NCI-H526 treated with DMSO at 0.1 percent for 48 hours (cell line): ENCODE results near the gene FRYL.
"Not testable (repeated sequence)": the region's sequence is repeated elsewhere in the genome, so short reads cannot be mapped to it uniquely, and the experiment has no call there.

Experiments used
- DNase-seq: peaks from one replicate; lab custom pipeline; 2025; lab: John Stamatoyannopoulos, UW

FRYL gene

DNA sequence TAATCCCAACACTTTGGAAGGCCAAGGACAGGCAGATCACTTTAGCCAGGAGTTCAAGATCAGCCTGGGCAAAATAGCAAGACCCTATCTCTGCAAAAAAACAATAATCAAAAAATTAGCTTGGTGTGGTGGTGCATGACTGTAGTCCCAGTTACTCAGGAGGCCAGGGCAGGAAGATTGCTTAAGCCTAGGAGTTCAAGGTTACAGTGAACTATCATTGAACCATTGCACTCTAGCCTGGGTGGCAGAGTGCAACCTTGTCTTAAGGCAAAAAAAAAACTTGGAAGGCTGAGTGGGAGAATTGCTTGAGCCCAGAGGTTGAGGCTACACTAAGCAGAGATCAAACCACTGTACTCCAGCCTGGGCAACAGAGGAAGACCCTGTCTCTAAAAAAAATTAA lies 5.2 kb upstream of the FRYL start:
- DNase-seq: no peak

DNA sequence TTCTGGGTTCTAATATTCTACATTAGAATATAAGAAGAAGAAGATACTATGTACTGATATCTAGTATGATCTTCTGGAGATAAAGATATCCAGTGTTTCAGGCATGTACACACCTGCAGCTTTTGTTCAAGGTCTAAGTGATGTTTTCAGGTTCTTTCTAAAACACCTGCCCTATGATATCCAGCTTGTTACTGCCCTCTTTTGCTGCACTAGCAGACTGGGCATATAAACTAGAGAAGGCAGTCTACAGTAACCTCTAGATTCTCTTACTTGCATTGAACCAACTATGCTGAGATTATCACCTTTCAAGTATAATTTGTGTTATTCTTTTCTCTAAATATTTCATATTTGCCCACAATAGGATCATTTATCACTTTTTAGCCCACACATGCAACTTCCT lies 1.9 kb upstream of the FRYL start:
- DNase-seq: peak; percentile 21

DNA sequence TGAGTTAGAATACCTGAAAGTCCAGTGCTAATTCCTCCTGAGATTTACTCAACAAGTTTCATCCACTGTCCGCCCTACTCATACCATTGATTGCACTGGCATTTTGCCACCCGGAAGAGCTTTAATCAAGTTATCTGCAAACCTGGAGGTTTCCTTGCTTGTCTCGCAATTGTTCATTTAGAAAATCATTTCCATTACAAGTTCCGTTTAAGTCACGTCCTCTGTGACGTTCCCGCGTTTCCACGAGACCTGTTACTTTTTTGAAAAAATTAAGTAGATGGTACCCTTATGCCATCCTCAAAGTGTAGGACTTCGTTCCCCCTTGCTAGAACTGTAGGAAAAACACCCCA lies 761 bp upstream of the FRYL start:
- no peak for DNase-seq

DNA sequence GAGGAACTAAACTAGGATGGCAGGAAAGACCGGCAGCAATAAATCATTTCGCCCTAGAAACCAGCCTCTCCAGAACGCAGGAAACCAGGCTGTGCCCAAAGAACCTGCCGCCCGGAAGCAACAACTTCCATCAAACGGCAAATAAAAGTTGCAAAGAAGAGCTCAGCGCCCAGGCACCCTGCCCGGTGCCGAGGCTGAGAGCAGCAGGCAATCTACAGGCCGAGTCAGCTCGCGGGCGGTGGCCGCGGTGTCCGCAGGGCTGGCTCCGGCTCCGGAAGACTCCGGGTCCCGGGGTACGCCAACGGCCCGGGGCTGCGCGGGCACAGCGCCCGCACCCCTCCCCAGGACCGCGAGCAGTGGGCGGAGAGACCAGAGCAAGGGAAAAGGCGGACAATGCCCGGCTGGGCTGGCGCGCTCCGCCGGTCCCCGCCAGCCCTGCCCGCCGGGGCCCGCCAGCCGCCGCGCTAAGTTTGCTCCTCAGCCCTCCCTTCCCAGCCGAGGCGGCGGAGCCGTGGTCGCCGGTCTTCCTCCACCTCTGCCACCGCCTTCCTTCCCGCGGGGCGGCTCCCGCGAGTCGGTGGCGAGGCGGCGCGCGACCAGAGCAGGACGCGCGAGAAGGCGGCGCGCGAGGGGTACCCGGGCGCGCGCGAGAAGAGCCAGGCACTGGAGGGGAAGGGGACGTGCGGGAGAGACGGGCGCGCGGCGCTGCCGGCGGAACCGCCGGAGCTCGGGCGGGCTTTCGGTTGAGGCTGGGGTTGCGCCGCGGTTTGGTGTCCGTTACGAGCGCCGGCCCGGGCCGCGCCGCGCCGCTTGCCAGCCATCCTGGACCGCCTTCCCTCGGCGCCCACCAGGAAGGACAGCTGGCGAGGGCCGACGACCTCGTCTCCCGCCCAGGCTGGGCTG lies 733 bp downstream of the FRYL start:
- peak; percentile 44 for DNase-seq

DNA sequence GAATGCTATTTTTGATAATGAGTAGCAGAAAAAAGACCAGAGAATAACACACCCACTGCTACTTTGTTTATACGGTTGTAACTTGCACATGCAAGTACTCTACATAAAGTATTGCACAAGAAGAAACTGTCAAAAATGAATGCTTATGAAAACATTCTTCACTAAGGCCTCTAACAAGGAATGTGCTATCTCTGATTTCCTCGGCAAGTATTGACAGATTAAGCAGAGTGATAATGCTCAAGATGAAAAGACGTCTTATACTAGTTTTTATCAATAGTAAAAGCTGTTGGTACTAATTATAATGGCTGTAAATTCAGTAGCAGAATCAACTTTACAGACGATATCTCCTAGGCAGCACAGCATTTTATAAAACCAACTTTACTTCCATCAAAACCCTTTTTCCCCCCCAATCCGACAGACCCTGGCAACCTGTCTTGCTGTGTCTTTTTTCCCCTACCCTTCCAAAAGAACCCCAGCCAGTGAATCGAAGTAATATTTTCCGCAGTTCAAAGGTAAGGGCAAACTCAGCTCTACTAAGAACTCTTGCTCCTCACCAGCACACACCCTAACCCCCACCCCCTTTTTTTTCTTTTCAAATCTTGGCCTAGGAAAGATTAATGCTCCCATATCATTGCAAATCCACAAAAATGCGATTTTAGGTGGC lies 1.5 kb downstream of the FRYL start:
- peak; percentile 48 for DNase-seq

DNA sequence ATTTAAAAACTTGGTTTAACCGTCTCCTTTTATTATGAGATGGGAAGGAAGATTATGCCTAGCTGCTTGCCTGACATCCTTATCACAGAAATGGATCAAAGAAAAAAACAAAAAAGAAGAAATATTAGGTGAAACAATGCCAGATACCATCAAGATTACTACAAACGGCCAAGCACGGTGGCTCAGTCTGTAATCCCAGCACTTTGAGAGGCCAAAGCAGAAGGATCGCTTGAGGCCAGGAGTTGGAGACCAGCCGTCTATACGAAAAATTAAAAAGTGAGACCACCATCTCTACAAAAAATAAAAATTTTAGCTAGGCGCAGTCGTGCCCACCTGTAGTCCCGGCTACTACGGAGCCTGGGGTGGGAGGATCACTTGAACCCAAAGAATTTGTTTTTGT lies 2.3 kb downstream of the FRYL start:
- no peak for DNase-seq

DNA sequence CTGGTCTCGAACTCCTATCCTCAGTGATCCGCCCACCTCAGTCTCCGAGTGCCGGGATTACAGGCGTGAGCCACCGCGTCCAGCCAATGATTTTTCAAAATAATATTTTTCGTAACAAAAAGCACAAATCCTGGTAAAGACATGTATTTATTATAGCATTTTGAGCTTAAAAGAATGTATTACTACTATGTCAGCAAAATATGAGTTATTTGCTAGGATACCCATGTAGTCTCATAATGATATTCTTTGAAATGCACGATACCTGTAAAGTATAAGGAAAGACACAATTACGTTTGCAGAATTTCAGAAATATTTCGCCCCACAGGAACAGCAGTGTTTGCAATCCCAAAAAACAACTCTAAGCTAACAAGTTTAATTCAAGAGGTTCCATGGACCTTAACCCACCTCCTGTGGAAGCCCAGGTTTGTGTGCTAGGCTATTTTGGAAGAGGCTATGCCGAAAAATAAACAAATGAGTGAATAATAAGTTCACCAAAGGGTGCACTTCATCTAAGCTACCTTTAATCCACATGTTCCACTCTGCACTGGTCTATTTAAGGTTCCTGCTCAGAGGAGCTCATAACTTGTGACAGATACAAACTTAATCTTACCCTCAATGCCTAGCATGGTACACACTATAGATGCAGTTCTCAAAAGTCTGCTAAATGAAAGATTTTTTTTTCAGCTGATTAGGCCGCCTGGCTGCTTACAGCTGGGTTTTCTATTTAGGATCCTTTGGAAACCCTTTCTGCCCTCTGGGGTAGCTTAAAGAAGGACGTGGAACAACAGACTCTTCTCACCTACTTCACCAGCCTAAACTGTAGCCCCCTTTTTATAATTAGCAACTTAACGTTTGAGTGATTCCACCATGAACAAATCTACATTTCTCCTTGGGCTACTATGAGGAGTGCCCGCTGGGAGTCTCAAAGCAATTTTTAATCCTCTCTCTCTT lies 5.0 kb downstream of the FRYL start:
- peak; percentile 21 for DNase-seq

DNA sequence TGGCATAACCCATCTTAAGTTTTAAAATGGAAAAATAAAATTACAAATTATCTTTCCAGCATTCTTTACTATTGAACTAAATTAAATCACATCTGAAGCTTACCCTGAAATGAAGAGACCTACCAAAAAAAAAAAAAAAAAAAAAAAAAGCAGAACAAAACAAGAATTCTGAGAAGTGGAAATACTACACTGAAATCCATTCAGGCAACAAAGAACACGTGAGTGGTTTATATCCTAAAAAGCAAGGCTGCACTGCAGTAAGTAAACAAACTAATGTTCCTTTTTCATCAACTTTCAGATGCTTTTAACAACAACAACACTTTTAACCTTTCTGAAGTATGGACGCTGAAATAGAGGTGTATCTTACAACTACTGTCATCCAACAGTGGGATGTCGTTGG lies 7.5 kb downstream of the FRYL start:
- DNase-seq: no peak

DNA sequence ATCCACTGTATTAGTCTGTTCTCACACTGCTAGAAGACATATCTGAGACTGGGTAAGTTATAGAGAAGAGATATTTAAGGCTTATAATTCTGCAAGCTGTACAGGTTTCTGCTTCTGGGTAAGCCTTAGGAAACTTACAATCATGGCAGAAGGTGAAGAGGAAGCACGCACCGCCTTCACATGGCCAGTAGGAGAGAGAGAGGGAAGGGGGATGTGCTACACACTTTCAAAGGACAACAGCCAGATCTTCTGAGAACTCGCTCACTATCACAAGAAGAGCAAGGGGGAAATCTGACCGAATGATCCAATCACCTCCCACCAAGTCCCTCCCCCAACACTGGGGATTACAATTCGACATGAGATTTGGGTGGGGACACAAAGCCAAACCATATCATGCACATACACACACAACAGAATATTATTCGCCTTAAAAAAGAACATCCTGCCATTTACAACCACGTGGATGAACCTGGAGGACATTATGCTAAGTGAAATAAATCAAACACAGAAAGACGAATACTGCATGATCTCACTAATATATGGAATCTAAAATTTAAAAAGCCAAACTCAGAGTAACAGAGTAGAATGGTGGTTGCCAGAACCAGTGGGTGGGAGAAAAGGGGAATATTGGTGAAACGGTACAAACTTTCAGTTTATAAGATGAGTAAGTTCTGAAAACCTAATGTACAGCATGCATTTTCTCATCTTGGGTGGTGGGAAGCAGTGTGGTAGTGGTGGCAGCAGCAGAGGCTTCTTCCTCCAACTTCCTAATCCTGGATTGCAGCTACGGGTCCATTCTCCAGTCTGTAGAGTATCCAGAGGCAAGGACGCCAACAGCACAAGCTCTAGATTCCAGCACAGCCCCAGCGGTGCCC lies 12.8 kb downstream of the FRYL start:
- DNase-seq: no peak

DNA sequence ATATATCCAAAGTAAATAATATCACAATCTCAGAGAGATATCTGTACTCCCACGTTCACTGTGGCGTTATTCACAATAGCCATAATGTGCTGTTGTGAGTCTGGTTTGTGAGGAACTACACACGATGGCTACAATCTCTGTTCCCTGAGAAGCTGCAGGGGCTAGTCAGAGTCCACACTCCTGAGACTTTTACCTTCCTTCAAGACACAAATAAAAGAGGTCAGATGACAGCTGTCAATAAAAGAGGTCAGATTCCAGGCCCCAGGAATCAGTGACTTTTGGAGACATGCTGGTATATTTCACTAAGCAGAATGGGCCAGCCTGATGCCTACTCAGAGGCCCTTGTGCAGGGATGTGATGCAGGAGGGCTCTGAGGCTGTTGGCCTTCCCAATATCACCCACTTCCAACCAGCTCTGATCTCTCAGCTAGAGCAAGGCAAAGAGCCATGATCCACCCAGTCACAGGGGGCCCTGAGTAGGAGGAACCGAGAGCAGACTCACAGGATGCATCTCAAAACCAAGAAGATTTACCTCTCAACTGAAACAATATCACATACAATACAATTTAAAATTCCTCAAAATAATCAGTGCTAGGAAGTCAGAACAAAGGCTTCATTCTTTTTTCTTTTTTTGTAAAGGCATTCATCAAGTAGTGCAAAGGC lies 13.8 kb downstream of the FRYL start:
- no peak for DNase-seq

DNA sequence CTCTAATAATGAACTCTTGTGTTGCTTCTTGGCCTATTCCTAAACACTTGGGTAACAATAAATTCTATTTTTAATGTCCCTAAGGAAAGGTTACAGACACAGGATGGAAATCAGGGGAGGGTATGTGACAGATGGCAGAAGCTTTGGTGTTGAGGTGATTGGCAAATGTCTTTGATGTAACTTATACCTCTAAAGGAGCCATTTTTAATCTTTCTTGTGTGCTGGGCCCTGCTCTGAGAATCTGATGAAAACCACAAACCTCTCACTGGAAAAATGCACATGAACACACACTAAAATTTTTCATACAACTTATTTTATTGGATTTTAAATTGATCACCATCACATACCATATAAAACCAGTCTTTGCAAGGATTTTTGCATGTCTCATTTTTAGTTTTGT lies 17.7 kb downstream of the FRYL start:
- DNase-seq: no peak

DNA sequence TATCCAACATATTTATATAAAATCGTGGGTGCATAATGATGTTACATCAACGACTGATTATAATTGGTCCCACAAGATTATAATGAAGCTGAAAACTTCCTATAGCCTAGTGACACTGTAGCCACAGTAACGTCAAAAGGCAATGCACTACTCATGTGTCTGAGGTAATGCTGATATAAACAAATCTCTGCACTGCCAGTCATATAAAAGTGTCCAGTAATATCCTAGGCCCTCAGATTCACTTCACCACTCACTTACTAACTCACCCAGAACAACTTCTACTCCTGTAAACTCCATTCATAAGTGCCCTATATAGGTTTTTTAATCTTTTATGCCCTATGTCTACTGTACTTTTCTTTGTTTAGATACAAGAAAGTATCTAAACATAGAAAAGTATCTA lies 18.8 kb downstream of the FRYL start:
- DNase-seq: no peak

DNA sequence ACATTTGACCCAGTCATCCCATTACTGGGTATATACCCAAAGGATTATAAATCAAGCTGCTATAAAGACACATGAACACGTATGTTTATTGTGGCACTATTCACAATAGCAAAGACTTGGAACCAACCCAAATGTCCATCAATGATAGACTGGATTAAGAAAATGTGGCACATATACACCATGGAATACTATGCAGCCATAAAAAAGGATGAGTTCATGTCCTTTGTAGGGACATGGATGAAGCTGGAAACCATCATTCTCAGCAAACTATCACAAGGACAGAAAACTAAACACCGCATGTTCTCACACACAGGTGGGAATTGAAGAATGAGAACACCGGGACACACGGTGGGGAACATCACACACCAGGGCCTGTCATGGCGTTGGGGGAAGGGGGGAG lies 21.4 kb downstream of the FRYL start:
- not testable (repeated sequence) for DNase-seq

DNA sequence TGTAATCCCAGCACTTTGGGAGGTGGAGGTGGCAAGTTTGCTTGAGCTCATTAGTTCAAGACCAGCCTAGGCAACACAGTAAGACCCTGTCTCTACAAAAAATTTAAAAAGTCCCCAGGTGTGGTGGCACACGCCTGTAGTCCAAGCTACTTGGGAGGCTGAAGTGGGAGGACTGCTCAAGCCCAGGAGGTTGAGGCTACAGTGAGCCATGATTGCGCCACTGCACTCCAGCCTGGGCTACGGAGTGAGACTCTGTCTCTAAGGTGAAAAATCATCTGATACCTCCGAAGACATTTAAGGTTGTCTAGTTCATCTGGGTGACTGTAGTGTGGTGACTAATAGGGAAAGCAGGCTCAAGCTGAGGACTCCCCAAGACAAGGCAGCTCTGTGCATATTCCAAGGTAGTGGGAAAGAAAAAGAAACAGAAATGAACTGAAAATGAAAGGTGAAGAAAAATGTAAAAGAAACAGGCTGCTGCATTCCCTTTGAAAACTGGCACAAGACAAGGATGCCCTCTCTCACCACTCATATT lies 23.3 kb downstream of the FRYL start:
- no peak for DNase-seq

DNA sequence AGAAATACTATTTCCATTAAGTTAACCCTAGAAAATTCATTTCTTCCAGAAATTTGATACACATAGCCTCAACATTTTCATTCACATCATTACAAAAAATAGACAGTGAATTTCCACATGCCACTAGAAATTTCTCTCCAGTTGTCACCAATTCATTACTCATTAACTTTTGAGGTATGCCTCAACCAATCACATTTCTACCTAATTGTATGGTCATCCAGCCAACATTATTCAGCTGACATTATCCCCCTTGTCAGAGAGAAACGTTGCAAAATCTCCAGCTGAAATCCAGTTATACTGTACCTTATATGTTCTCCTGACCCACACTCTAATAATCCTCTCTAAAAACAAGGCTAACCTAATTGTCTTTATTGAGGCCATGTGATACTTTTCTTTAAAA lies 24.8 kb downstream of the FRYL start:
- DNase-seq: no peak

DNA sequence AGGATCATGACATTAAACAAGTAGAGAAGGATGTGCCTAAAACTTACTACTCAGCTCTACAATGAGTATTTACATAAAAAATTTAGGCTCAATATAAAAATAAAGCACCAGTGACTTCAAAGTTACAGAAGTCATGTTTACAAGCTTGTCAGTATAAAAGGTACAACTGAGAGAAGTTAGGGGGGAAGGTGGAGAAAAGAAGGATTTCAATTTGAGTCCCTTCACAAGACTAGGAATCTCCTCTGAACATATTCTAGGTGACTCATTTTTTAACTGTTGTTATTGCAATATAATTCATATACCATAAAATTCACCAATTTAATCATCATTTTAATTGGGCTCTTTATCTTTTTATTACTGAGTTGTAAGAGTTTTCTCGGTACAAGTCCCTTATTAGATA lies 26.9 kb downstream of the FRYL start:
- no peak for DNase-seq

DNA sequence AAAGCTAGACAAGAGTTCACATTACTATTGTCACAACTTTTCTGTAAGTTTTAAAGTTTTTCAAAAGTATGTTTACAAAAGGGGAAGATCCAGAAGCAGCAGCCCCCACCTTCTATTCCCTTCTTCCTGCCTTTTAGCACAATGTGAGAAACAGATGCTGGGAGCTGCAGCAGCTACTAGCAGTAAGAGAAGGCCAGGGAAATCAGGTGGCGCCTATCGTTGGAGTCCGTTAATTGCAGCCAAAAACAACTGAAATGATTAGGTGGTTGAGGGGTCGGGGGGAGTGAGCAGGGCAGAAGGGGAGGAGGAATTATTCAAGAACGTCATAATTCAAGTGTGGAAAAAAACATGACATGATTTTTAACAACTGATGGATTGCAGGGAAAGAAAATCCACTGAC lies 27.4 kb downstream of the FRYL start:
- DNase-seq: no peak

DNA sequence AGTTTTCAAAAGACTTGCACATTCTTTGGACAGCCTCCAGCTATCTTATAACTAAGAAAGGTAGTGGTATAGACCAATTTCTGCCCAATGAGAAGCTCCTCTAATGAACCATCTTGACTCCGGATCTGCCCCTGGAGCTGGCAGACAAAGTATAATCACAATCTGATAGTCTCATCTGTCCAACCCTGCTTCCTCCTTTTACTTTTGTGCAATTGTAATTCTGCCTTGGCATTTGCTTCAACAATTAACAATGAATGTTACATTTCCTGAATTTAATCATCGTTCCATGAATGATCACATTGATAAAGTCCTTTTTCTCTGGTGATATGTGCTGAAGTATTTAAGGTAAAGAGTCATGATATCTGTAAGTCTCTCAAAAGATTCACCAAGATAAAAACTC lies 27.8 kb downstream of the FRYL start:
- DNase-seq: no peak

DNA sequence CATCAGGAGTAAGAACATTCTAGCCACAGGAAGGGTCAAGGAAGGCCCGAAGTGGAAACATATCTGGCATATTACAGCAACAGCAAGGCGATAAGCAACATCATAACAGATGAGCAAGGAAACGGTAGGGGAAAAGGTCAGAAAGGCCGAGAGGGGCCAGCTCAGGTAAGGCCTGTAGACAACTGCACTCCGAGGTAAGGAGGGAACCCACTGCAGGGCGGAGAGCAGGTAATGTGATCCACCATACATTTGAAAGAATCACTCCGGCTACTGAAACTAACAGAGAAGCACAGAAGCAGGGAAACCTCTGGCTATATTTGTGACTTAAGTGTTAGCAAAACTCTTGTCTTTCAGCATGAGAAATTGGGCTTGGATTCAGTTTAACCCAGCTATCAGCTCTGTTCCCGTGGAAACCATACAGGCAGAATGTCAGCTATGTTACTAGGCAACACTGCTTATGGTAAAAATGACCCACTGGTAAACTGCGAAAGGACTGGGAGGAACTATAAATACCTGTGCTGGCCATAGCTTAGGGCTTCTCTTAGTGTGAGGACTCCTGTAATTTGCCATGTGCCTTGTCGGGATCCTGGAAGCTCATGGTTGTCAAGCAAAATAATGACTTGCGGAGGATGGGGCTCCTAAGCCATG lies 31.0 kb downstream of the FRYL start:
- DNase-seq: no peak
